GM12873 (cell line): ENCODE measurements around the gene PLA2G4F.

ENCODE experiments used
- TF ChIP-seq, protein P1 (sequence below): IDR thresholded peaks from 2 replicates; pipeline ENCODE4 v1.5.1; 2012; ENCODE audit warnings: low read depth, mild to moderate bottlenecking, moderate library complexity, low read length, control low read depth; ENCODE audit not compliant: insufficient read depth; ENCODE audit errors: missing control alignments

The PLA2G4F gene

DNA sequence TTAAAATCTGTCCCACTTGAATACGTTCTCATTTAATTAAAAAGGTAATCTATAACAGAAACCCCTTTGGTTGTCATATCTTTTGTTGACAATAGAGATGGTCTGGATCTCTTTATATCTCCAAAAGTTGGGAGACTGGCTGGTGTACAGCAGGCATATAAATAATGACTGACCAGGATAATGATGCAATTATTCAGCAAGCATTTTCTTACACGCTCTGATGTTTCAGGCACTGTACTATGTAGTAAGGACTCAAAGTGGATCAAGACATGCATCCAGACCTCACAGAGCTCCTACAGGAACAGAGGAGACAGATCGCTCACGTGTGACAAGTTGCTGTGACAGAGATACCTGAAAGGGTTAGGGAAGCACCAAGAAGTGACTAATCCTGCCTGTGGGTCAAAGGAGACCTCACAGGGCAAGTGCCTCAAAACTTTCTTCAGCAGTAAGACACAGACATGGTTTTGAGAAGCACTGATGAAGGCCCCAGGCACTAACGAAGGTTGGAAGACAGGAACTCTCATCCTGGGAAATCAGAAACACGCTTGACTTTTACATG lies 26.0 kb upstream of the PLA2G4F start:
- TF ChIP-seq, protein P1, sequence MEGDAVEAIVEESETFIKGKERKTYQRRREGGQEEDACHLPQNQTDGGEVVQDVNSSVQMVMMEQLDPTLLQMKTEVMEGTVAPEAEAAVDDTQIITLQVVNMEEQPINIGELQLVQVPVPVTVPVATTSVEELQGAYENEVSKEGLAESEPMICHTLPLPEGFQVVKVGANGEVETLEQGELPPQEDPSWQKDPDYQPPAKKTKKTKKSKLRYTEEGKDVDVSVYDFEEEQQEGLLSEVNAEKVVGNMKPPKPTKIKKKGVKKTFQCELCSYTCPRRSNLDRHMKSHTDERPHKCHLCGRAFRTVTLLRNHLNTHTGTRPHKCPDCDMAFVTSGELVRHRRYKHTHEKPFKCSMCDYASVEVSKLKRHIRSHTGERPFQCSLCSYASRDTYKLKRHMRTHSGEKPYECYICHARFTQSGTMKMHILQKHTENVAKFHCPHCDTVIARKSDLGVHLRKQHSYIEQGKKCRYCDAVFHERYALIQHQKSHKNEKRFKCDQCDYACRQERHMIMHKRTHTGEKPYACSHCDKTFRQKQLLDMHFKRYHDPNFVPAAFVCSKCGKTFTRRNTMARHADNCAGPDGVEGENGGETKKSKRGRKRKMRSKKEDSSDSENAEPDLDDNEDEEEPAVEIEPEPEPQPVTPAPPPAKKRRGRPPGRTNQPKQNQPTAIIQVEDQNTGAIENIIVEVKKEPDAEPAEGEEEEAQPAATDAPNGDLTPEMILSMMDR = no peak

DNA sequence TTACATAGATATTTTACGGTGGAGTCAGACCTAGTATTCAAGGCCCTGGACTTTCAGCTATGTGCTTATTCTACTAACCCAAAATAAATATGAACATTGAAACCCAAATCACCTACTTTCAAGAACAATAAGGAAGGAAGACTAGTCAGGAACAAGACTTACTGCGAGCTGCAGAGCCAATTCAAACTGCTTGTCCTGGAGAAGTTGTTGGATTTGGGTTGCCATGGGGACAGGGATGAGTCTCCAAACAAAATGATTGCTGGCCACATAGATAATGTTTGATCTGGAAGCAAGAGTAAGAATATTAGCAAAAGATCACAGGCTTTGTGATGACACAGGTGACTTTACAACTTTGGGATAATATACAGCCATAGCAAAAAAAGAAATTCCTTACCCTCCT lies 21.6 kb upstream of the PLA2G4F start:
- TF ChIP-seq, protein P1 = no peak

DNA sequence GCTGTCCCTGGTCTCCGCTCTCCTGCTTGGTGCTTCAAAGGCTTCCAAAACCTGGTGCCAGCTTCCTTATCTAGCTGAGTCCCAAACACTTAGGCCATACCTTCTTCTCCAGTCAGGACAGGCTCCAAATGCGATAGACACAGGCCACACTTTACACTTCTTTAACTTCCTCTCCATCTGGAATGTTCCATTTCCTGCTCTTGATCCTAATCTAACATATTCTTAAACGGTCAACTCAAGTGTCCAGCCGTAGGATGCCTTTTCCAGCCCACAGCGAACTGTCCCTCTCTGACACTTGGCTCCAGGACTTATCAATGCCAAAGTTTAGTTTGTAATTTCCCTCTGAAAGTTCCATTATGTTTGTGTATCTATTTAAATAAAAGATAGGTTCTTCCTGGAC lies 19.2 kb upstream of the PLA2G4F start:
- TF ChIP-seq, protein P1 = no peak

DNA sequence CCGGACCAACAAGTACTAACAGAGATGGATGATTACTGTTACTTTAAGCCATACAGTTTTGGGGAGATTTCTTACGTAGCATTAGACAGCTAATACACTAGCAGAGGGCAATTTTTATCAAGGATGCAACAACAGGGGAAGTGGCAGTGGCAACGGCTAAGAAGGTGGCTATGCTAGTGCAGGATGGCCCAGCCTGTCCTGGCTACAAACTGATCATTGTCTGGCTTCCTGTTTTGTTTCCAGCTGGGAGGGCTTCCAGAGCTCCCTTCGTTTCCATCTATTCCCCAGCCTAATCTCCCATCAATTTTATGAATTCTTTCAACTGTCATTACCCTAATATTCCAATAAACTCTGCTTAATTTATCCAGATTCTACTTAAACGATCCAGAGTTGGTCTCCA lies 16.0 kb upstream of the PLA2G4F start:
- TF ChIP-seq, protein P1 = no peak

DNA sequence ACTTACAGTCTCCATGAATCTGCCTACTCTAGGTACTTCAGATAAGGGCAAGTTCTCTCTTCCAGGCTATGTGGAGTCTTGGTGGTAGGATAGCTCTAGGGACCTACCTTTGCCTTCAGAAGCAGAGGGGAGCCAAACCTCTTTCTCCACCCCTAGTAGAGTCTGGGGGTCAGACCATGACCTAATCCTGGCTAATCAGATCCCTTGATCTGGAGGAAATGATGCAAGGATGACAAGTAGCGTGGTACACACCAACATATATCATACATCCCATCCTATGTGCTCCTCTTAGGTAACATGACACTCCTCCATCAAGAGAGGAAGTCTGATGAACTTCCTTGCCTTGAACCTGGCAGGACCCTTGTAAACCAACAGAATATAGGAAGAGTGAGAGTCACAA lies 15.4 kb upstream of the PLA2G4F start:
- TF ChIP-seq, protein P1 = no peak

DNA sequence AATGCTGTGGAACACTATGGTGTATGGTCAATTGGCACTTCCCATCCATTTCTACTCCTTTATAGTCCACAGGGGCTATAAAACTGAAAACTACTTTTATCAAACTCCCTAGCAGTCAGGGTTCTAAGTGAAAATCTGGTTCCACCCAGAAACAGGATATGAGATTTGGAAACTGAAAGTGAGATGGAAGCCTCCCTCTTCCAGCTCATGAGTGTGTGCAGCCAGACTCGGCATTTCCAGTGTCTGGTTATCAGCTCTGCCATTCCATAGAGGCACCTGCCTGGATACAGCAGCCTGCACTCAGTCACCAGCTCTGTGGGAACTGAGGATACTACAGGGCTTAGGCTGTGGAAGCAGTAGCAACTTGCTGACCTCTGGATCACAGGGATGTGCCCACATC lies 14.7 kb upstream of the PLA2G4F start:
- TF ChIP-seq, protein P1 = no peak

DNA sequence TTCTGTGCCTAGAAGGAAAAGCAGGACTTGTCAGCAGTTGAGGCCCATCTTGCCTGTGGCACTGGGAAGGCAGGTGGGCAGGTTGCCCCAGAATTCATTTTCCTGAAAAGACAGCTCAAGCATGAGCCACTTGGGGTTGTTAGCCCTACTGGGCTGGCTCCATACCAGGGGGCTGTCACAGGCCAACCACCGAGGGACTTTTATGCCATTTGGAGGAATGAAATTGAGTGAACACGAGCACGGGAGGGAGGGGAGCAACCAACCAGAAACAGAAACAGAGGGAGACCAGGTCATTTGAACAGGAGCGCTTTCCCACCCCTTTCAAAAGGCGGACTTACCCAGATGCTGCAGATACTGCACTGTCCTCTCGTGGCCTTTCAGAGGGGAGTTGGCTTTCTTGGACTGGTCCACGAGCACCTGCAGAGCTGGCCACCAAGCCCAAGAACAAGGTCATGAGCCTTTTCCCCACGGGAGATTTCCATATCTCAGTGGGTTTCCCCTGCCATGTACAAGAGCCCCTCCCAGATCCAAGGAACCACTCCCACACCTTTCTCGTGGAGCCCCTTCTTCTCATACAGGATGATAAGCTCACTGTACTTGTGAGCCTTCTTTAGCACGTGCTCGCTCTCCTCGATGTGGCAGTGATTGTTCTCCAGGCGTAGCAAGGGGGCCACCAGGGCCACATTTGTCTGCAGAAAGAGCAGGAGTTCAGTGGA lies 9.9 kb upstream of the PLA2G4F start:
- TF ChIP-seq, protein P1 = no peak
